Neutrophil (primary cell): ENCODE measurements around the gene ATP1A2.

Experiments used
- H3K27ac ChIP-seq: fragments of 200-600 bp; sonication (generic); 2 replicates; pipeline ENCODE4 v1.5.1; 2016; ENCODE audit warnings: mild to moderate bottlenecking, moderate library complexity
- H3K27me3 ChIP-seq: fragments of 200-600 bp; sonication (generic); 2 replicates; pipeline ENCODE4 v1.6.0; 2016; ENCODE audit warnings: mild to moderate bottlenecking
- H3K36me3 ChIP-seq: fragments of 200-600 bp; sonication (generic); 2 replicates; pipeline ENCODE4 v1.5.1; 2017
- H3K4me1 ChIP-seq, 2 experiments: fragments of 200-600 bp in 1 of 2; sonication (generic) in 1 of 2; 1 replicate in 1 of 2; 2 replicates in 1 of 2; pipeline versions ENCODE4 v1.5.1 to v1.6.1; 2013 to 2016; ENCODE audit warnings: low read depth in 1 of 2, low read length in 1 of 2, mild to moderate bottlenecking in 1 of 2, moderate library complexity in 1 of 2; ENCODE audit not compliant: control insufficient read depth in 1 of 2, insufficient read depth in 1 of 2
- H3K4me3 ChIP-seq, 2 experiments: fragments of 200-600 bp in 1 of 2; sonication (generic) in 1 of 2; 1 replicate in 1 of 2; 2 replicates in 1 of 2; pipeline ENCODE4 v1.5.1; 2013 to 2016; ENCODE audit warnings: low read depth in 1 of 2, low read length in 1 of 2, mild to moderate bottlenecking in 1 of 2, moderate library complexity in 1 of 2
- H3K9me3 ChIP-seq: fragments of 200-600 bp; sonication (generic); 2 replicates; pipeline ENCODE4 v1.5.1; 2016
- CTCF ChIP-seq: fragments of 200-600 bp; sonication (generic); IDR thresholded peaks from 2 replicates; pipeline ENCODE4 v1.5.1; 2016; ENCODE audit warnings: antibody characterized with exemption

The ATP1A2 gene

GRCh38 chr1:160103658-160104408 is 11.7 kb upstream of the ATP1A2 start:
- no peak overlapping the region for H3K4me3 ChIP-seq
- H3K27ac ChIP-seq: no peak overlapping the region
- TF ChIP-seq CTCF: no peak
- peaks cover 9% of the 10 kb centered on the region in 2 experiments for H3K4me1 ChIP-seq
- no peaks in the 10 kb centered on the region for H3K9me3 ChIP-seq
- peaks cover 64% of the 10 kb centered on the region for H3K27me3 ChIP-seq
- no peaks in the 10 kb centered on the region for H3K36me3 ChIP-seq

GRCh38 chr1:160104486-160104885 is 11.1 kb upstream of the ATP1A2 start:
- Histone ChIP-seq H3K4me1 (peaks cover 3 to 4% of the 10 kb centered on the region in 2 experiments), H3K36me3 (no peaks in the 10 kb centered on the region), H3K9me3 (no peaks in the 10 kb centered on the region), H3K4me3 (no peak overlapping the region), H3K27ac (no peak overlapping the region), H3K27me3 (peaks cover 67% of the 10 kb centered on the region)
- TF ChIP-seq CTCF: no peak

GRCh38 chr1:160105155-160105554 is 10.4 kb upstream of the ATP1A2 start:
- no peaks in the 10 kb centered on the region for H3K9me3 ChIP-seq
- H3K4me1 ChIP-seq: peaks cover 3 to 4% of the 10 kb centered on the region in 2 experiments
- no peak overlapping the region for H3K4me3 ChIP-seq
- no peak overlapping the region for H3K27ac ChIP-seq
- H3K27me3 ChIP-seq: peaks cover 72% of the 10 kb centered on the region
- no peaks in the 10 kb centered on the region for H3K36me3 ChIP-seq
- no peak for TF ChIP-seq CTCF

- no peak overlapping the region for H3K27ac ChIP-seq
- H3K36me3 ChIP-seq: no peaks in the 10 kb centered on the region
- no peak for TF ChIP-seq CTCF
- peaks cover 0 to 4% of the 10 kb centered on the region in 2 experiments for H3K4me1 ChIP-seq
- H3K27me3 ChIP-seq: peaks cover 64% of the 10 kb centered on the region
- H3K4me3 ChIP-seq: no peak overlapping the region
- H3K9me3 ChIP-seq: no peaks in the 10 kb centered on the region
Observed at GRCh38 chr1:160107512-160107911, 8.0 kb upstream of the ATP1A2 start.

GRCh38 chr1:160108888-160109662 is 6.5 kb upstream of the ATP1A2 start:
- Histone ChIP-seq H3K27me3 (peaks cover 48% of the 10 kb centered on the region), H3K9me3 (no peaks in the 10 kb centered on the region), H3K36me3 (no peaks in the 10 kb centered on the region), H3K27ac (no peak overlapping the region), H3K4me1 (peaks cover 0 to 4% of the 10 kb centered on the region in 2 experiments), H3K4me3 (no peak overlapping the region)
- TF ChIP-seq CTCF: no peak
